ENCODE data around the gene SPA17. TPM values are rescaled to one million over a fixed set of nuclear protein-coding genes. Genes with fewer than 3 reads are reported as not detected.
A peak's percentile ranks its signal among the peaks of the same experiment; 100 is the strongest.

The SPA17 gene
- total and polyA plus RNA-seq, 9 of the 15 experiments (the other 6 are each of a cell fraction or from before 2014, with no cell fraction given): 6.0 to 19.5 (median 12.6) TPM

DNA sequence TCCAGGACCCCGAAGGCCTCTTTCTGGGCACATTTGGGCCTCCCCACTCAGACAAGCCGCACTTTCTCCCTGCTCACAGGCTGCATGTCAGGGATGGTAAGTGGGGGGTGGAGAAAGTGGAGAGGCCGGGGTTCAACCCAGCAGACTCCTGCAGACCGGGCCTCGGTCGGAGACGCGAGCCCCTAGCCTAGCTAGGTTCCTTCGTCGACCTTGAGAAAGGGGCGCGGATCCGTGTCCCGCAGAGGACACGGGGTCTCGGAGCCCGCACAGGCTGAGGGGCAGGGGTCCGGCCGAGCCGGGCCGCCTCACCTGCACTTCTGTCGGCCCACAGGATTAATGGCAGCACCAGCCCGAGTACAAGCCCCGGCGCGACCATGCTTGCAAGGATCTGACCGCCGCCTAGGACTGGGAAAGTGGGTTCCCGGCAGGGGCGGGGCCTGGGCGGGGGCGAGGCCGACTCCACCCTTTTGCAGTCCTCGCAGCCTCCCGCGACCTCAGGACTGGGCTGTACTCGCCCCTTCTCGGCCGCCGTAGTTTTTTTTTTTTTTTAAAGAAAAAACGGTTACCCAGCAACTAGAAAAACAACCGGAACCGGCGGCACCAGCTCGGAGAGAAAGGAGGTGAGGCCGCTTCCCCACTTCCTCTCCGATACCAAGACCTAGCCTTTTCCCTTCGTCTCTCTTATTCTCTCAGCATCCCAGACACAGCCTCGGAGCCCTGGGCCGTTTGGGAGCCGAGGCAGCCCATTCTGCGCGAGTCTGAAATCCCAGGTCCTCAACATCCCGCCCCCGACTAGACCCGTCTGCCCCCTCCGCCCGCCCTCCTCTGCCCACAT, at the start of gene SPA17, which contains the start of gene SIAE (continued):
- TF ChIP-seq, protein P1, sequence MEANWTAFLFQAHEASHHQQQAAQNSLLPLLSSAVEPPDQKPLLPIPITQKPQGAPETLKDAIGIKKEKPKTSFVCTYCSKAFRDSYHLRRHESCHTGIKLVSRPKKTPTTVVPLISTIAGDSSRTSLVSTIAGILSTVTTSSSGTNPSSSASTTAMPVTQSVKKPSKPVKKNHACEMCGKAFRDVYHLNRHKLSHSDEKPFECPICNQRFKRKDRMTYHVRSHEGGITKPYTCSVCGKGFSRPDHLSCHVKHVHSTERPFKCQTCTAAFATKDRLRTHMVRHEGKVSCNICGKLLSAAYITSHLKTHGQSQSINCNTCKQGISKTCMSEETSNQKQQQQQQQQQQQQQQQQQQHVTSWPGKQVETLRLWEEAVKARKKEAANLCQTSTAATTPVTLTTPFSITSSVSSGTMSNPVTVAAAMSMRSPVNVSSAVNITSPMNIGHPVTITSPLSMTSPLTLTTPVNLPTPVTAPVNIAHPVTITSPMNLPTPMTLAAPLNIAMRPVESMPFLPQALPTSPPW (CRISPR knock-in tag; IDR thresholded peaks at IDR 0.05): peak; percentile 72
- TF ChIP-seq EP300 (IDR thresholded peaks at IDR 0.05; ENCODE audit: low read length) (peak; percentile 41; the same call in 1 of the 2 replicates), ZFX (CRISPR knock-in tag; IDR thresholded peaks at IDR 0.05) (peak; percentile 93), PTBP1 (IDR thresholded peaks at IDR 0.05; ENCODE audit: low read depth, low read length) (peak; percentile 50; the same call in 1 of the 2 replicates)
- TF ChIP-seq, protein P2, sequence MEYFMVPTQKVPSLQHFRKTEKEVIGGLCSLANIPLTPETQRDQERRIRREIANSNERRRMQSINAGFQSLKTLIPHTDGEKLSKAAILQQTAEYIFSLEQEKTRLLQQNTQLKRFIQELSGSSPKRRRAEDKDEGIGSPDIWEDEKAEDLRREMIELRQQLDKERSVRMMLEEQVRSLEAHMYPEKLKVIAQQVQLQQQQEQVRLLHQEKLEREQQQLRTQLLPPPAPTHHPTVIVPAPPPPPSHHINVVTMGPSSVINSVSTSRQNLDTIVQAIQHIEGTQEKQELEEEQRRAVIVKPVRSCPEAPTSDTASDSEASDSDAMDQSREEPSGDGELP (CRISPR knock-in tag; IDR thresholded peaks at IDR 0.05; ENCODE audit: borderline replicate concordance): no peak

DNA sequence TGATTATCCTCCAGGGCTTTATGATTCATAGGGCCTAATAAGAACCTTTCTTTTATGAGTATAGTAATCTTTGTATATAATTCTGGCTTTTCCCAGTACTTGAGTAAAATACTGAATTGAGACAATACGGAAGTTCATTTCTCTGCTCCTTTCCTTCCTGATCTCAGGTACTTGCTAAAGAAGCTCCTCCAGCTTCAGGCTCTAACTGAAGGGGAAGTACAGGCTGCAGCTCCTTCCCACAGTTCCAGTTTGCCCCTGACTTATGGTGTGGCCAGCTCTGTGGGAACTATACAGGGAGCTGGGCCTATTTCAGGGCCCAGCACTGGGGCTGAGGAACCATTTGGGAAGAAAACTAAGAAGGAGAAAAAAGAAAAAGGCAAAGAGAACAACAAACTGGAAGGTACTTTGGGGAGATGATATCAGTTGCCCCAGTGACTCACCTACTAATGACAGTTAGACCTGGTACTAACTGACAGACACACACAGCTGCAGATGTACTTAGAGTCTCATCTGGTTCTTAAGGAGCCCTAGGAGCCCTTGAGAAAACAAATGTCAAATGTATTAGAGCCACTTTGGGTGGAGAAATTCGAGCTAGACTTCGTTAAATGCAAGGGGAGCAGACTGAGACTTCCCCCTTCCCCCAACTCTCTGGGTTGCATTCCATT, 48.1 kb upstream of the SPA17 start:
- Histone ChIP-seq H3K27ac (ENCODE audit: extremely low read depth, low read depth, low read length) (peak overlapping the region; percentile 38; the same call in 1 of the 3 replicates), H2AFZ (ENCODE audit: low read depth, low read length) (no peak overlapping the region), H3K4me2 (ENCODE audit: insufficient read depth, low read length) (no peak overlapping the region), H3K9me1 (ENCODE audit: control insufficient read depth, insufficient read depth, low read length) (peaks cover 4% of the 10 kb centered on the region), H3K4me3 (no peak overlapping the region), H3K36me3 (ENCODE audit: control insufficient read depth, insufficient read depth, low read length) (peaks cover 57% of the 10 kb centered on the region), H3K9ac (ENCODE audit: insufficient read depth in 1 of 2, low read depth in 2 of 2, low read length in 2 of 2) (no peak overlapping the region; a peak in 1 of 4 replicates), H3K79me2 (ENCODE audit: control insufficient read depth, insufficient read depth, low read length) (peaks cover 35% of the 10 kb centered on the region), H3K9me3 (replicated peaks; ENCODE audit: control insufficient read depth, insufficient read depth, low read depth, low read length) (no peaks in the 10 kb centered on the region), H4K20me1 (replicated peaks; ENCODE audit: control insufficient read depth, insufficient read depth, low read length) (no peaks in the 10 kb centered on the region), H3K4me1 (replicated peaks in 1 of 2; ENCODE audit: control insufficient read depth in 2 of 2, insufficient read depth in 2 of 2, low read length in 2 of 2) (peaks cover 0 to 13% of the 10 kb centered on the region in 2 experiments; a peak in 3 of 5 replicates), H3K27me3 (ENCODE audit: control insufficient read depth in 2 of 2, insufficient read depth in 2 of 2, low read length in 2 of 2) (no peaks in the 10 kb centered on the region)
- POLR2A ChIA-PET: interaction anchor here (1.9 kb wide), 1 partner anchor 14 kb away, joined by 11 read pairs; no protein-coding TSS in a partner anchor
- CTCF ChIA-PET (ENCODE audit: low intra/inter-chr PET ratio): no interaction called here
- 70% methylated on average over 3 of the region's 3 CpGs for WGBS (ENCODE audit: insufficient coverage, low coverage, missing lambda C conversion rate)
- in situ Hi-C loops (cut with MboI): no loop called here
- ATAC-seq (no peak), FAIRE-seq (no peak), DNase-seq (ENCODE audit: extremely low read depth in 1 of 4, low spot score in 3 of 4) (no peak)
- intact Hi-C loops (cut with micrococcal nuclease): no loop called here
- no TSS peak for BruUV-seq (replicated peaks)
- TF ChIP-seq NR2C2 (CRISPR knock-in tag; IDR thresholded peaks at IDR 0.05): no peak
- TF ChIP-seq NR2C2 (tag; IDR thresholded peaks at IDR 0.05): no peak
- no peak for TF ChIP-seq LCOR (CRISPR knock-in tag; IDR thresholded peaks at IDR 0.05)
- TF ChIP-seq EP300 (IDR thresholded peaks at IDR 0.05; ENCODE audit: low read length): 0 out of 2 replicates have a peak, but pooled peaks have one; percentile 12
- 0 out of 2 replicates have a peak, but pooled peaks have one; percentile 23 for TF ChIP-seq ARID1B (IDR thresholded peaks at IDR 0.05)
- TF ChIP-seq KAT7 (CRISPR knock-in tag; IDR thresholded peaks at IDR 0.05; ENCODE audit: borderline replicate concordance): no peak
- no peak for TF ChIP-seq STAT5A (IDR thresholded peaks at IDR 0.05; ENCODE audit: borderline replicate concordance, low read length)
- peak; percentile 87 for TF ChIP-seq FOSL1 (tag; conservative IDR thresholded peaks at IDR 0.05)
- TF ChIP-seq, protein P3, sequence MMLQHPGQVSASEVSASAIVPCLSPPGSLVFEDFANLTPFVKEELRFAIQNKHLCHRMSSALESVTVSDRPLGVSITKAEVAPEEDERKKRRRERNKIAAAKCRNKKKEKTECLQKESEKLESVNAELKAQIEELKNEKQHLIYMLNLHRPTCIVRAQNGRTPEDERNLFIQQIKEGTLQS (IDR thresholded peaks at IDR 0.05): peak; percentile 50; the same call in 1 of the 2 replicates
- TF ChIP-seq, protein P3 (CRISPR knock-in tag; conservative IDR thresholded peaks at IDR 0.05): no peak

Data from K562 (cell line).